Measurements from ENCODE around the gene SELENOS. TPM values are rescaled to one million over a fixed set of nuclear protein-coding genes. Genes with fewer than 3 reads are reported as not detected.

The SELENOS gene
- total and polyA plus RNA-seq, 2 experiments from 2014 or later: 127 to 158 TPM

DNA sequence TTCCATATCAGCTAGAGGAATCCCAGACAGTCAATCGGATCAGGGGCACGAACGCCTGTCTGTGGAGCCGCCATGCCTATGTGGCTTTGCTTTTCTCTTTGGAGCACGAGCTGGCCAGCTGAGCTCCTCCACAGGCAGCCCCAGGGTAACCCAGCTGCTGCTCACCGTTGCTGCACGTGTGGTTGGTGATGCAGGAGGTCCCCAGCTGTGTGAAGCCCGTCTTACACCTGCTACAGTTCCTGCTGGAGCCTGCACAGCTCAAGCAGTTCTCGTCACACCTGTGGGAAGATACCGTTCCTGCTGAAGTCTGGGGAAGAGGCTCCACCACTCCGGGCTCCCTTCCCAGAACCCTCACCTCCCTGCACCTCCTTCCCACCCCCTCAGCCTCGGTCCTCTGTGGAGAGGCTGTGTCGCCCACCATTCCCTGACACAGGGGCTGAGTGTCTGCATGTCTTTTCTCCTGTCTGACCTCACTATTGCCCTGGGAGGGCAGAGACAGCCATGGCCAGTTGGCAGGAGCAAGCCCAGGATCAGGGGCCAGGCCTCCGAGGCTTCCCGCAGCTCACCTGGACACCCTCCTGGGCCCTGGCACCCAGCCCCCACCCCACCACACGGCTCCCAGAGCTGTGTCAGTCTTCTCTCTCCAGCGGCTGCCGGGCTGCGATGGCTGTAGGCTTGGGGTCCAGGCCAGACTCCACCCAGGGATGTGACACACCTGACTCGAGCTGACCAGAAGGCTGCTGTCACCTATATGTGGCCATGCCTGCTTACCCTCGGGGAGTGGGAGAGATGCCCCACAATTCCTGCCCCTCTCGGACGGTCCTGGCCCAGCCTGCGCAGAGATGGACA is 30.0 kb upstream of the SELENOS start:
- no peak for DNase-seq (ENCODE audit: low spot score)
- H2AFZ ChIP-seq: no peak overlapping the region
- H3K4me1 ChIP-seq (ENCODE audit: insufficient read depth): no peaks in the 10 kb centered on the region
- H3K27ac ChIP-seq: no peak overlapping the region
- H3K9me3 ChIP-seq (ENCODE audit: low read depth): no peaks in the 10 kb centered on the region
- no peaks in the 10 kb centered on the region for H3K27me3 ChIP-seq
- no peak overlapping the region for H3K4me3 ChIP-seq
- no peak overlapping the region for H3K4me2 ChIP-seq
- no peaks in the 10 kb centered on the region for H3K79me2 ChIP-seq
- TF ChIP-seq EZH2 (IDR thresholded peaks at IDR 0.05; ENCODE audit: borderline replicate concordance) (no peak), EZH2phosphoT487 (IDR thresholded peaks at IDR 0.05; ENCODE audit: low read depth, severe bottlenecking, unreplicated experiment) (no peak)
- TF ChIP-seq, protein P1, sequence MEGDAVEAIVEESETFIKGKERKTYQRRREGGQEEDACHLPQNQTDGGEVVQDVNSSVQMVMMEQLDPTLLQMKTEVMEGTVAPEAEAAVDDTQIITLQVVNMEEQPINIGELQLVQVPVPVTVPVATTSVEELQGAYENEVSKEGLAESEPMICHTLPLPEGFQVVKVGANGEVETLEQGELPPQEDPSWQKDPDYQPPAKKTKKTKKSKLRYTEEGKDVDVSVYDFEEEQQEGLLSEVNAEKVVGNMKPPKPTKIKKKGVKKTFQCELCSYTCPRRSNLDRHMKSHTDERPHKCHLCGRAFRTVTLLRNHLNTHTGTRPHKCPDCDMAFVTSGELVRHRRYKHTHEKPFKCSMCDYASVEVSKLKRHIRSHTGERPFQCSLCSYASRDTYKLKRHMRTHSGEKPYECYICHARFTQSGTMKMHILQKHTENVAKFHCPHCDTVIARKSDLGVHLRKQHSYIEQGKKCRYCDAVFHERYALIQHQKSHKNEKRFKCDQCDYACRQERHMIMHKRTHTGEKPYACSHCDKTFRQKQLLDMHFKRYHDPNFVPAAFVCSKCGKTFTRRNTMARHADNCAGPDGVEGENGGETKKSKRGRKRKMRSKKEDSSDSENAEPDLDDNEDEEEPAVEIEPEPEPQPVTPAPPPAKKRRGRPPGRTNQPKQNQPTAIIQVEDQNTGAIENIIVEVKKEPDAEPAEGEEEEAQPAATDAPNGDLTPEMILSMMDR (IDR thresholded peaks at IDR 0.05; ENCODE audit: poor library complexity): no peak
- H3K9me2 ChIP-seq (replicated peaks; ENCODE audit: insufficient read depth): no peaks in the 10 kb centered on the region
- WGBS (ENCODE audit: low lambda C conversion rate, missing lambda C conversion rate): 81% methylated on average over 24 of the region's 24 CpGs
- no peaks in the 10 kb centered on the region for H4K20me1 ChIP-seq (ENCODE audit: insufficient read depth, poor library complexity, severe bottlenecking)
- H3K36me3 ChIP-seq (replicated peaks; ENCODE audit: insufficient read depth, low read depth): no peaks in the 10 kb centered on the region

DNA sequence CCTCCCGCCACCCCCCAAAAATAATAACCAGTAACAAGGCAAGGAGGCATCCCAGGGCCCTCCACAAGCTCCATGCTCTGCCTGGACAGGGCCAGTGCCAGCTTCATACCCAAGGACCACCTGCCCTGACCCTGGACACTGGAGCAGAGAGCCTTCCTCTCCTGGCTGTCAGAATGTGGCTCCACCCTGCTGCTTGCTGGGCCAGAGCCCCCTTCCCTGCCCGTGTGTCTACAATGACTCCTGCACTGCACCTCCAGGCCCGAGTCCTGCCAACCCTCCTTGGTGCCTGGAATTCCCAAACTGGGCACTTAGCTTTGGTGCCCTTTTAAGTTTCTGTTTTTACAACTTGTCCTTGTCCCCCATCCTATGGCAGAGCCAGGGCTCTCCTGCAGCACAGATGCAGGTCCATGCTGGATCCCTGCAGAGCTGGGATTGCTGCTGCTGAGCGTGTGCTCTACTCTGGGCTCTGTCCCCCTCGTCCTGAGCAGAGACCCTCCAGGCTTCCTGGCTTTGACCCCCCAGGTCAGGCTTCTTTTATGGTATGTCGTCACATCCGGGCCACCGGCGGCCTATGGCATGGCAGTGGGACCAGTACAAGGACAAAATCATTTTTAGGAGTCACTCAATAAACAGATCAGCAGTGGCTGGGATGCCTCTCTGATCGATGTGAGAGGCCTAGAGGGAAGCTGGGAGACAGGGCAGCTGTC is 29.2 kb upstream of the SELENOS start:
- Histone ChIP-seq H3K27ac (no peak overlapping the region), H3K36me3 (replicated peaks; ENCODE audit: insufficient read depth, low read depth) (no peaks in the 10 kb centered on the region), H3K27me3 (no peaks in the 10 kb centered on the region), H3K9me3 (ENCODE audit: low read depth) (no peaks in the 10 kb centered on the region), H4K20me1 (ENCODE audit: insufficient read depth, poor library complexity, severe bottlenecking) (no peaks in the 10 kb centered on the region), H3K4me1 (ENCODE audit: insufficient read depth) (no peaks in the 10 kb centered on the region), H3K4me3 (no peak overlapping the region), H2AFZ (no peak overlapping the region), H3K79me2 (no peaks in the 10 kb centered on the region), H3K9me2 (replicated peaks; ENCODE audit: insufficient read depth) (no peaks in the 10 kb centered on the region), H3K4me2 (no peak overlapping the region)
- no peak for DNase-seq (ENCODE audit: low spot score)
- 84% methylated on average over 10 of the region's 10 CpGs for WGBS (ENCODE audit: low lambda C conversion rate, missing lambda C conversion rate)
- TF ChIP-seq, protein P1 (IDR thresholded peaks at IDR 0.05; ENCODE audit: poor library complexity): no peak
- TF ChIP-seq EZH2phosphoT487 (IDR thresholded peaks at IDR 0.05; ENCODE audit: low read depth, severe bottlenecking, unreplicated experiment) (no peak), EZH2 (IDR thresholded peaks at IDR 0.05; ENCODE audit: borderline replicate concordance) (no peak)

DNA sequence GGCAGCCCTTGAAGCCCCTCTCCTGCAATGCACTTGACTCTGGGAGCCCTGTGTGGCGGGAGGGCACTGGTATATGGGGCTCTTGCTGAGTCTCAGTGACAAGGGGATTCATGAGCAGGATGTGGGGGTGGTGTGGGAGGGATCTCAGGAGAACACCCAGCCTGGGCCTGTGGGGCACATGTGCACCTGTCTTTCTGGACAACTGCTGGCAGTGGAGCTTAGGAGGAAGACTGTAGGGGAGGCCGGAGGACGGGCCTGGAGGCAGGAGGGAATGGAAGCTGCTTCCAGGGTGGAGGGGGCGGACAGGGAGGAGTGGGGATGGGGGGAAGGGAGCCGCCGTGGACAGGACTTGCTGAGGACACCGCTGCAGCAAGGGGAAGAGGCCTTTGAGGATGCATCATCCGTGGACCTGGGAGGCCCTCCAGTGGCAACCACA is 28.6 kb upstream of the SELENOS start:
- DNase-seq (ENCODE audit: low spot score): no peak
- Histone ChIP-seq H3K36me3 (replicated peaks; ENCODE audit: insufficient read depth, low read depth) (no peaks in the 10 kb centered on the region), H3K9me2 (replicated peaks; ENCODE audit: insufficient read depth) (no peaks in the 10 kb centered on the region), H3K9me3 (ENCODE audit: low read depth) (no peaks in the 10 kb centered on the region), H3K4me2 (no peak overlapping the region), H3K79me2 (no peaks in the 10 kb centered on the region), H3K4me1 (ENCODE audit: insufficient read depth) (no peaks in the 10 kb centered on the region), H3K27me3 (no peaks in the 10 kb centered on the region), H3K4me3 (no peak overlapping the region), H3K27ac (no peak overlapping the region), H2AFZ (no peak overlapping the region), H4K20me1 (ENCODE audit: insufficient read depth, poor library complexity, severe bottlenecking) (no peaks in the 10 kb centered on the region)
- TF ChIP-seq EZH2 (IDR thresholded peaks at IDR 0.05; ENCODE audit: borderline replicate concordance): no peak
- TF ChIP-seq, protein P1 (IDR thresholded peaks at IDR 0.05; ENCODE audit: poor library complexity): no peak
- no peak for TF ChIP-seq EZH2phosphoT487 (IDR thresholded peaks at IDR 0.05; ENCODE audit: low read depth, severe bottlenecking, unreplicated experiment)
- WGBS (ENCODE audit: low lambda C conversion rate, missing lambda C conversion rate): 82% methylated on average over 5 of the region's 8 CpGs

Measured in hepatocyte (in vitro differentiated cells).